GM12878 (cell line): ENCODE results near the gene PELI1. TPM values are rescaled to one million over a fixed set of nuclear protein-coding genes. Genes with fewer than 3 reads are reported as not detected.

Experiments used
- ATAC-seq: fragments of 200-7000 bp; cut with Tn5 transposase; 3 replicates; pipeline ENCODE4 v1.9.1; 2020; ENCODE audit warnings: mild to moderate bottlenecking, moderate library complexity
- BruUV-seq: library from RNA; stranded (reverse); fragments of 400-500 nt; replicated peaks from 2 replicates; lab custom pipeline; 2021; lab: Mats Ljungman, UMichigan
- CTCF ChIA-PET: fragments of 300-600 bp; sonication (Branson Sonifier 250); formaldehyde crosslinking; extraction: SDS; loops from one replicate; lab custom pipeline; 2021; ENCODE audit warnings: inconsistent platforms; lab: Yijun Ruan, JAX
- POLR2A ChIA-PET: fragments of 350-600 bp; formaldehyde crosslinking; extraction: SDS; loops from one replicate; lab custom pipeline; 2021; ENCODE audit warnings: inconsistent platforms; lab: Charles Lee
- RAD21 ChIA-PET: fragments of 300-600 bp; sonication (Branson Sonifier 250); formaldehyde crosslinking; loops from one replicate; lab custom pipeline; 2023; ENCODE audit warnings: antibody characterized with exemption; ENCODE audit not compliant: unreplicated experiment; lab: Charles Lee
- SMC1A ChIA-PET: fragments of 300-600 bp; sonication (Branson Sonifier 250); formaldehyde crosslinking; loops from one replicate; lab custom pipeline; 2023; ENCODE audit not compliant: unreplicated experiment, uncharacterized antibody; lab: Charles Lee
- DNase-seq: peaks from one replicate; pipeline ENCODE4 v3.0.0-alpha.2; 2011; ENCODE audit warnings: low read depth, low spot score
- FAIRE-seq: peaks from 3 replicates; lab custom pipeline; 2011; peaks lifted over from hg19 to GRCh38; lab: Jason Lieb, UNC
- H2AFZ ChIP-seq: 2 replicates; pipeline ENCODE4 v1.6.0; 2011; ENCODE audit warnings: low read depth, low read length, control low read depth; ENCODE audit not compliant: control insufficient read depth
- H3K27ac ChIP-seq: 2 replicates; pipeline ENCODE4 v1.5.1; 2011; ENCODE audit warnings: control low read depth; ENCODE audit not compliant: control insufficient read depth, insufficient read depth
- H3K27me3 ChIP-seq, 2 experiments: replicated peaks in 1 of 2; 2 replicates each; pipeline versions ENCODE4 v1.6.0 to v1.6.1; 2011; ENCODE audit warnings: low read length in 1 of 2; ENCODE audit not compliant: control insufficient read depth in 2 of 2, insufficient read depth in 2 of 2
- H3K36me3 ChIP-seq, 2 experiments: 2 replicates each; pipeline ENCODE4 v1.5.1; 2011; ENCODE audit warnings: low read length in 1 of 2; ENCODE audit not compliant: control insufficient read depth in 2 of 2, insufficient read depth in 2 of 2
- H3K4me1 ChIP-seq: 2 replicates; pipeline ENCODE4 v1.6.1; 2011; ENCODE audit warnings: mild to moderate bottlenecking, low read length, moderate library complexity, mixed read lengths; ENCODE audit not compliant: control insufficient read depth, insufficient read depth
- H3K4me2 ChIP-seq: 2 replicates; pipeline ENCODE4 v1.6.0; 2011; ENCODE audit warnings: control low read depth; ENCODE audit not compliant: control insufficient read depth, insufficient read depth
- H3K4me3 ChIP-seq: fragments of 200-600 bp; sonication (generic); 2 replicates; pipeline ENCODE4 v1.5.1; 2016
- H3K79me2 ChIP-seq: 2 replicates; pipeline ENCODE4 v1.6.0; 2011; ENCODE audit warnings: low read length; ENCODE audit not compliant: control insufficient read depth, insufficient read depth
- H3K9ac ChIP-seq: 2 replicates; pipeline ENCODE4 v1.8.0; 2011; ENCODE audit warnings: low read length, control low read depth, mixed read lengths; ENCODE audit not compliant: control insufficient read depth, insufficient read depth
- H3K9me3 ChIP-seq: replicated peaks from 3 replicates; pipeline ENCODE4 v1.5.1; 2011; ENCODE audit warnings: mild to moderate bottlenecking, low read length; ENCODE audit not compliant: control insufficient read depth, insufficient read depth
- H4K20me1 ChIP-seq: 2 replicates; pipeline ENCODE4 v1.6.0; 2011; ENCODE audit not compliant: control insufficient read depth, insufficient read depth
- CUX1 ChIP-seq: IDR thresholded peaks from 2 replicates; pipeline ENCODE4 v1.6.1; 2012; ENCODE audit warnings: improper control_type of control experiment, low read depth, low read length; ENCODE audit not compliant: insufficient replicate concordance
- GABPA ChIP-seq: IDR thresholded peaks from 2 replicates; pipeline ENCODE4 v1.6.1; 2014; ENCODE audit warnings: antibody characterized with exemption, low read depth, mild to moderate bottlenecking, inconsistent platforms
- NFYA ChIP-seq: IDR thresholded peaks from 2 replicates; pipeline ENCODE4 v1.6.1; 2011; ENCODE audit warnings: low read depth, mild to moderate bottlenecking, low read length, improper control_type of control experiment, borderline replicate concordance
- POLR2AphosphoS2 ChIP-seq: IDR thresholded peaks from 2 replicates; pipeline ENCODE4 v1.6.1; 2011; ENCODE audit warnings: low read depth, mild to moderate bottlenecking, low read length, improper control_type of control experiment, moderate library complexity
- STAT1 ChIP-seq: fragments of 450-650 bp; conservative IDR thresholded peaks from 2 replicates; pipeline ENCODE4 v1.6.1; 2014; ENCODE audit warnings: antibody characterized with exemption, mild to moderate bottlenecking
- ZBTB11 ChIP-seq: fragments of 450-650 bp; formaldehyde crosslinking; IDR thresholded peaks from 2 replicates; pipeline ENCODE4 v1.5.0; 2022; ENCODE audit warnings: mild to moderate bottlenecking, missing genetic modification characterization
- ZBTB4 ChIP-seq: fragments of 450-650 bp; formaldehyde crosslinking; IDR thresholded peaks from 2 replicates; pipeline ENCODE4 v1.4.0; 2022; ENCODE audit warnings: mild to moderate bottlenecking, moderate library complexity
- WGBS: methylation state at CpG from one replicate; pipeline ENCODE4 v1.1.6; 2016; ENCODE audit warnings: low lambda C conversion rate; ENCODE audit not compliant: insufficient replicate concordance, insufficient coverage; ENCODE audit errors: missing lambda C conversion rate; 5-methylcytosine and 5-hydroxymethylcytosine counted together
- in situ Hi-C: fragments of 300-500 bp; cut with MboI; formaldehyde crosslinking; loops from 9 replicates; pipeline ENCODE4 v1.14.3; 2018; ENCODE audit warnings: mixed read lengths
- intact Hi-C: fragments of 100-400 bp; cut with micrococcal nuclease; formaldehyde crosslinking; loops from one replicate; pipeline ENCODE4 v1.14.2; 2022; ENCODE audit not compliant: unreplicated experiment
- polyA plus RNA-seq, 11 experiments: library from polyadenylated mRNA; depleted of rRNA in 4 of 11; unstranded in 6 of 11; stranded (reverse) in 5 of 11; fragments of >200 nt; fragmentation: Nextera tagmentation in 4 of 11; fragmentation: Illumina TruSeq in 1 of 11; extraction: Ambion mirVana in 4 of 11; extraction: Trizol in 1 of 11; gene quantifications; 1 replicate in 1 of 11; 2 replicates in 10 of 11; pipeline versions ENCODE4 v1.2.1 to v1.2.3, GENCODE V29; 2011 to 2016; ENCODE audit warnings: inconsistent platforms in 2 of 11, missing spikeins in 2 of 11, low read depth in 1 of 11
- total RNA-seq, 4 experiments: library from RNA; depleted of rRNA in 3 of 4; stranded (reverse); fragments of >200 nt in 3 of 4; fragmentation: Illumina TruSeq in 1 of 4; extraction: Trizol in 1 of 4; gene quantifications; 2 replicates each; pipeline versions ENCODE4 v1.2.1 to v1.2.3, GENCODE V29; 2013 to 2021

Gene PELI1
- total and polyA plus RNA-seq, 10 of the 15 experiments (the other 5 are each of a cell fraction or from before 2014, with no cell fraction given) = 12.1 to 92.0 (median 39.8) TPM

GRCh38 chr2:64175419-64176197 is 31.4 kb upstream of the PELI1 start:
- no peak overlapping the region for H2AFZ ChIP-seq
- CTCF ChIA-PET = interaction anchor here (1.3 kb wide), 1 partner anchor 26 kb away, joined by 6 read pairs; no protein-coding TSS in a partner anchor
- no peaks in the 10 kb centered on the region for H3K79me2 ChIP-seq
- FAIRE-seq (no peak), DNase-seq (no peak), ATAC-seq (no peak)
- H3K4me3 ChIP-seq = no peak overlapping the region
- SMC1A ChIA-PET = interaction anchor here (0.8 to 2.4 kb wide), 8 partner anchors 8 to 152 kb away, joined by 3 to 11 read pairs (median 4); no protein-coding TSS in a partner anchor
- H3K27ac ChIP-seq = no peak overlapping the region
- RAD21 ChIA-PET = interaction anchor here (0.9 to 1.5 kb wide), 3 partner anchors 17 to 137 kb away, joined by 3 to 6 read pairs (median 3); no protein-coding TSS in a partner anchor
- H3K27me3 ChIP-seq = no peaks in the 10 kb centered on the region
- no peaks in the 10 kb centered on the region; the same call in 1 of the 2 replicates for H4K20me1 ChIP-seq
- no peaks in the 10 kb centered on the region for H3K9me3 ChIP-seq
- no peak overlapping the region for H3K4me2 ChIP-seq
- BruUV-seq = no TSS peak
- intact Hi-C loops = no loop called here
- in situ Hi-C loops = no loop called here
- no peak overlapping the region for H3K9ac ChIP-seq
- POLR2A ChIA-PET = interaction anchor here (1.4 to 2.9 kb wide), 2 partner anchors 9 to 28 kb away, joined by 4 to 10 read pairs; no protein-coding TSS in a partner anchor
- WGBS = 74% methylated on average over 5 of the region's 5 CpGs
- no peaks in the 10 kb centered on the region for H3K36me3 ChIP-seq
- H3K4me1 ChIP-seq = peaks cover 19% of the 10 kb centered on the region; the same call in 1 of the 2 replicates
- TF ChIP-seq ZBTB11 (CRISPR knock-in tag) (no peak), POLR2AphosphoS2 (no peak), NFYA (no peak), STAT1 (no peak), GABPA (no peak), ZBTB4 (CRISPR knock-in tag) (no peak), CUX1 (no peak)
